DND-41 (cell line): ENCODE results near the gene TMCO1.

Source experiments
- CTCF ChIP-seq: IDR thresholded peaks from 2 replicates; pipeline ENCODE4 v1.5.1; 2012; ENCODE audit warnings: borderline replicate concordance, low read length, moderate library complexity, mild to moderate bottlenecking; ENCODE audit not compliant: poor library complexity, severe bottlenecking; ENCODE audit errors: extremely low read depth
- EZH2 ChIP-seq: IDR thresholded peaks from 3 replicates; pipeline ENCODE4 v1.6.1; 2012; ENCODE audit warnings: borderline replicate concordance, low read depth, mild to moderate bottlenecking, moderate library complexity, low read length, inconsistent platforms; ENCODE audit not compliant: severe bottlenecking

- TF ChIP-seq CTCF (no peak), EZH2 (no peak)
Measured at GRCh38 chr1:165696625-165697100, 72.0 kb downstream of the TMCO1 start.
